DND-41 (cell line): Measurements from ENCODE around the gene HMCN2.

Experiments used
- ATAC-seq: fragments of 200-7000 bp; cut with Tn5 transposase; 3 replicates; pipeline ENCODE4 v1.9.1; 2021; ENCODE audit warnings: low read depth; ENCODE audit not compliant: insufficient read depth
- DNase-seq: peaks from one replicate; pipeline ENCODE4 v3.0.0-alpha.2; 2020
- H2AFZ ChIP-seq: 2 replicates; pipeline ENCODE4 v1.6.0; 2012; ENCODE audit warnings: low read depth, low read length
- H3K27ac ChIP-seq: 2 replicates; pipeline ENCODE4 v1.5.1; 2012; ENCODE audit warnings: low read length, inconsistent platforms
- H3K27me3 ChIP-seq: fragments of 200-600 bp; sonication (generic); 2 replicates; pipeline ENCODE4 v1.6.0; 2012; ENCODE audit warnings: low read length, mild to moderate bottlenecking, inconsistent platforms; ENCODE audit not compliant: insufficient read depth, poor library complexity
- H3K36me3 ChIP-seq: 2 replicates; pipeline ENCODE4 v1.5.1; 2012; ENCODE audit warnings: low read length, inconsistent platforms; ENCODE audit not compliant: insufficient read depth
- H3K4me1 ChIP-seq: 2 replicates; pipeline ENCODE4 v1.5.1; 2012; ENCODE audit warnings: mild to moderate bottlenecking, low read length; ENCODE audit not compliant: insufficient read depth
- H3K4me2 ChIP-seq: 2 replicates; pipeline ENCODE4 v1.6.0; 2012; ENCODE audit warnings: mild to moderate bottlenecking, moderate library complexity, low read length, inconsistent platforms; ENCODE audit not compliant: insufficient read depth
- H3K4me3 ChIP-seq, 2 experiments: fragments of 200-600 bp in 1 of 2; shearing (Covaris generic) in 1 of 2; 2 replicates each; pipeline ENCODE4 v1.5.1; 2012 to 2016; ENCODE audit warnings: inconsistent platforms in 2 of 2, low read length in 2 of 2, mild to moderate bottlenecking in 2 of 2, low read depth in 1 of 2, moderate library complexity in 1 of 2
- H3K79me2 ChIP-seq: 2 replicates; pipeline ENCODE4 v1.6.0; 2012; ENCODE audit warnings: low read length, inconsistent platforms; ENCODE audit not compliant: insufficient read depth
- H3K9ac ChIP-seq: 2 replicates; pipeline ENCODE4 v1.6.0; 2012; ENCODE audit warnings: low read depth, mild to moderate bottlenecking, inconsistent platforms, low read length, moderate library complexity
- H3K9me3 ChIP-seq: 2 replicates; pipeline ENCODE4 v1.5.1; 2012; ENCODE audit warnings: low read length, moderate library complexity, mild to moderate bottlenecking, inconsistent platforms; ENCODE audit not compliant: insufficient read depth, severe bottlenecking
- H4K20me1 ChIP-seq: 2 replicates; pipeline ENCODE4 v1.6.0; 2012; ENCODE audit warnings: low read length; ENCODE audit not compliant: insufficient read depth
- EZH2 ChIP-seq: IDR thresholded peaks from 3 replicates; pipeline ENCODE4 v1.6.1; 2012; ENCODE audit warnings: borderline replicate concordance, low read depth, mild to moderate bottlenecking, moderate library complexity, low read length, inconsistent platforms; ENCODE audit not compliant: severe bottlenecking
- TF ChIP-seq, protein P1 (sequence below): IDR thresholded peaks from 2 replicates; pipeline ENCODE4 v1.5.1; 2012; ENCODE audit warnings: borderline replicate concordance, low read length, moderate library complexity, mild to moderate bottlenecking; ENCODE audit not compliant: poor library complexity, severe bottlenecking; ENCODE audit errors: extremely low read depth

HMCN2 gene

DNA sequence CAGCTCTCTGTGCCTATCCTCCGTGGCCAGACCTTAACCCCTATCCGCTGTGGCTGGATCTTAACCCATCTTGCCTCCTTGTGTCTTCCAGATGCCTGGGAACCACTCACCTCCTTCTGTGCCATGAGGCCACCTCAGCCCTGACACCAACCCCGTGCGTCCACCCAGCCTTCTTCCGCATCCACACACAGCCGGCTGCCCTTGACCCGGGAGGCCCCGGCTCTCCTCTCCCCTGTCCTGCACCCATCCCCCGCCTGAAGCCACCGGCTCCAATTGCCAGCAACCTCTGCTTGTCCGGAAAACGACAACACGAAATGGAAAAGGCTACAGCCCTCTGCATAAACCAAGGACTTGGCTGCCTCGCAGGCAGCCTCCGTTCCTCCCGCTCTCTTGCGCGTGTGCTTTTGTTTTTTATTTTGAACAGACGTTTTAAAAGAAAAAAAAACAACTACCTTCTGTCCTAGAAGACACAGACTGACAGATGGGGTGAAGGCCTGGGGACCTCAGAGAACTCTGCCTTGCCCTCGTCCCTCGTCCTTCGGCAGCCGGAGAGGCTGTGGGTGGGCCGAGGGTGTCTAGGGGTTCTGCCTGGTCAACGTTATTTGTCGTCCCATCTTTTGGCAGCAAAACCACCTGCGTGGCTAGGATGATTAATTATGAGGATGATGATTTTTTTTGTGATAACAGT is 32.5 kb upstream of the HMCN2 start:
- ATAC-seq = no peak
- Histone ChIP-seq H3K4me1 (peaks cover 4% of the 10 kb centered on the region; the same call in 1 of the 2 replicates), H3K27ac (no peak overlapping the region), H3K27me3 (no peaks in the 10 kb centered on the region), H3K9me3 (no peaks in the 10 kb centered on the region), H3K4me3 (no peak overlapping the region), H3K36me3 (no peaks in the 10 kb centered on the region), H2AFZ (no peak overlapping the region), H3K4me2 (no peak overlapping the region), H3K79me2 (no peaks in the 10 kb centered on the region), H4K20me1 (no peaks in the 10 kb centered on the region), H3K9ac (no peak overlapping the region)
- DNase-seq = no peak
- TF ChIP-seq EZH2 = no peak
- TF ChIP-seq, protein P1, sequence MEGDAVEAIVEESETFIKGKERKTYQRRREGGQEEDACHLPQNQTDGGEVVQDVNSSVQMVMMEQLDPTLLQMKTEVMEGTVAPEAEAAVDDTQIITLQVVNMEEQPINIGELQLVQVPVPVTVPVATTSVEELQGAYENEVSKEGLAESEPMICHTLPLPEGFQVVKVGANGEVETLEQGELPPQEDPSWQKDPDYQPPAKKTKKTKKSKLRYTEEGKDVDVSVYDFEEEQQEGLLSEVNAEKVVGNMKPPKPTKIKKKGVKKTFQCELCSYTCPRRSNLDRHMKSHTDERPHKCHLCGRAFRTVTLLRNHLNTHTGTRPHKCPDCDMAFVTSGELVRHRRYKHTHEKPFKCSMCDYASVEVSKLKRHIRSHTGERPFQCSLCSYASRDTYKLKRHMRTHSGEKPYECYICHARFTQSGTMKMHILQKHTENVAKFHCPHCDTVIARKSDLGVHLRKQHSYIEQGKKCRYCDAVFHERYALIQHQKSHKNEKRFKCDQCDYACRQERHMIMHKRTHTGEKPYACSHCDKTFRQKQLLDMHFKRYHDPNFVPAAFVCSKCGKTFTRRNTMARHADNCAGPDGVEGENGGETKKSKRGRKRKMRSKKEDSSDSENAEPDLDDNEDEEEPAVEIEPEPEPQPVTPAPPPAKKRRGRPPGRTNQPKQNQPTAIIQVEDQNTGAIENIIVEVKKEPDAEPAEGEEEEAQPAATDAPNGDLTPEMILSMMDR = no peak

DNA sequence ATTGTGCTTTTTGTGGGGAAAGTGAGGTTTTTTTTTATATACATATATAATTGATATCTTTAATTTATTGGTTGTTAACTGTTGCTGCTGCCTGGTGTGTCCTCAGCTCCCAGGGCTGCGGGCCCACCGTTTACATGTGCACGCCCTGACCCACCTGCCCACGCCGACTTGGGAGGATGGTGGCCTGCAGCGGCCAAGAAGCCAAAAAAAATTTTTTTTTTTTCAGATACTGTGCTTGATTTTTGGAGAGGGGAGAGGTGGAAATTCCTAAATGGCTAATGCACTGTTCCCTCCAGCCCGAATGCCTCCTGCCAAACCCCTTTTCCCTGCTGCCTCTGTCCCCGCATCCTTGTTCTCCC is 32.0 kb upstream of the HMCN2 start:
- no peak overlapping the region for H3K4me2 ChIP-seq
- ATAC-seq (no peak), DNase-seq (no peak)
- H3K4me1 ChIP-seq = peaks cover 4% of the 10 kb centered on the region; the same call in 1 of the 2 replicates
- no peaks in the 10 kb centered on the region for H4K20me1 ChIP-seq
- H3K27ac ChIP-seq = no peak overlapping the region
- H3K9ac ChIP-seq = no peak overlapping the region
- H3K27me3 ChIP-seq = no peaks in the 10 kb centered on the region
- no peak overlapping the region for H3K4me3 ChIP-seq
- no peaks in the 10 kb centered on the region for H3K36me3 ChIP-seq
- no peak overlapping the region for H2AFZ ChIP-seq
- H3K9me3 ChIP-seq = no peaks in the 10 kb centered on the region
- H3K79me2 ChIP-seq = no peaks in the 10 kb centered on the region
- no peak for TF ChIP-seq EZH2
- TF ChIP-seq, protein P1 = no peak

GRCh38 chr9:130234340-130235260 is 31.0 kb upstream of the HMCN2 start:
- H3K9me3 ChIP-seq = no peaks in the 10 kb centered on the region
- TF ChIP-seq, protein P1 = no peak
- no peak for TF ChIP-seq EZH2
- peaks cover 4% of the 10 kb centered on the region; the same call in 1 of the 2 replicates for H3K4me1 ChIP-seq
- H2AFZ ChIP-seq = no peak overlapping the region
- H3K4me3 ChIP-seq = no peak overlapping the region
- DNase-seq (no peak), ATAC-seq (no peak)
- H3K4me2 ChIP-seq = no peak overlapping the region
- H4K20me1 ChIP-seq = no peaks in the 10 kb centered on the region
- H3K79me2 ChIP-seq = no peaks in the 10 kb centered on the region
- H3K36me3 ChIP-seq = no peaks in the 10 kb centered on the region
- no peaks in the 10 kb centered on the region for H3K27me3 ChIP-seq
- H3K27ac ChIP-seq = no peak overlapping the region
- no peak overlapping the region for H3K9ac ChIP-seq
